ENCODE results near the gene NBEA.
"Not testable (repeated sequence)": the region's sequence is repeated elsewhere in the genome, so short reads cannot be mapped to it uniquely, and the experiment has no call there.

The NBEA gene

GRCh38 chr13:34944751-34945150 is 2.7 kb downstream of the NBEA start:
- DNase-seq (ENCODE audit: low spot score), result no peak

GRCh38 chr13:34951528-34951927 is 9.5 kb downstream of the NBEA start:
- no peak for DNase-seq (ENCODE audit: low spot score)

- no peak for DNase-seq (ENCODE audit: low spot score)
These were observed 17.4 kb downstream of the NBEA start for GRCh38 chr13:34959489-34959888.

- DNase-seq (ENCODE audit: low spot score), result no peak
These were observed 22.5 kb downstream of the NBEA start for GRCh38 chr13:34964558-34964957.

GRCh38 chr13:34967851-34968562 is 25.9 kb downstream of the NBEA start:
- DNase-seq (ENCODE audit: low spot score), result no peak

GRCh38 chr13:34969539-34969938 is 27.5 kb downstream of the NBEA start:
- not testable (repeated sequence) for DNase-seq (ENCODE audit: low spot score)

- no peak for DNase-seq (ENCODE audit: low spot score)
These were observed 28.9 kb downstream of the NBEA start for GRCh38 chr13:34970961-34971360.

- no peak for DNase-seq (ENCODE audit: low spot score)
These were observed 29.4 kb downstream of the NBEA start for GRCh38 chr13:34971473-34971872.

- not testable (repeated sequence) for DNase-seq (ENCODE audit: low spot score)
These were observed 43.1 kb downstream of the NBEA start for GRCh38 chr13:34985199-34985598.

- no peak for DNase-seq (ENCODE audit: low spot score)
These were observed 46.3 kb downstream of the NBEA start for GRCh38 chr13:34988330-34988791.

- no peak for DNase-seq (ENCODE audit: low spot score)
These were observed 48.5 kb downstream of the NBEA start for GRCh38 chr13:34990399-34991214.

GRCh38 chr13:34993470-34993869 is 51.4 kb downstream of the NBEA start:
- DNase-seq (ENCODE audit: low spot score), result no peak

- not testable (repeated sequence) for DNase-seq (ENCODE audit: low spot score)
These were observed 61.7 kb downstream of the NBEA start for GRCh38 chr13:35003734-35004133.

- no peak for DNase-seq (ENCODE audit: low spot score)
These were observed 63.0 kb downstream of the NBEA start for GRCh38 chr13:35005051-35005450.

GRCh38 chr13:35014606-35015213 is 72.6 kb downstream of the NBEA start:
- DNase-seq (ENCODE audit: low spot score), result peak; percentile 50

- DNase-seq (ENCODE audit: low spot score), result no peak
These were observed 74.5 kb downstream of the NBEA start for GRCh38 chr13:35016362-35017112.

GRCh38 chr13:35025314-35025713 is 83.2 kb downstream of the NBEA start:
- DNase-seq (ENCODE audit: low spot score), result no peak

GRCh38 chr13:35028338-35028867 is 86.3 kb downstream of the NBEA start:
- no peak for DNase-seq (ENCODE audit: low spot score)

- no peak for DNase-seq (ENCODE audit: low spot score)
These were observed 96.9 kb downstream of the NBEA start for GRCh38 chr13:35039012-35039411.

- DNase-seq (ENCODE audit: low spot score), result no peak
These were observed 104.5 kb downstream of the NBEA start for GRCh38 chr13:35046587-35046986.

GRCh38 chr13:35055705-35056104 is 113.6 kb downstream of the NBEA start:
- DNase-seq (ENCODE audit: low spot score), result no peak

- no peak for DNase-seq (ENCODE audit: low spot score)
These were observed 115.8 kb downstream of the NBEA start for GRCh38 chr13:35057858-35058257.
